ENCODE data around the gene STIL. TPM values are rescaled to one million over a fixed set of nuclear protein-coding genes. Genes with fewer than 3 reads are reported as not detected.

The STIL gene
- total RNA-seq, 1 donor from 2014 or later, result 12.4 TPM

- Mint-ChIP-seq H3K4me1 (peaks cover 2% of the 10 kb centered on the region), H3K9me3 (no peaks in the 10 kb centered on the region), H3K27ac (no peak overlapping the region), H3K36me3 (peaks cover 5% of the 10 kb centered on the region), H3K4me3 (no peak overlapping the region), H3K27me3 (ENCODE audit: low read depth) (no peaks in the 10 kb centered on the region)
- no peak for DNase-seq (ENCODE audit: low spot score in 2 of 2, unreplicated experiment in 2 of 2)
- TF ChIP-seq CTCF (IDR thresholded peaks at IDR 0.05; ENCODE audit: unreplicated experiment), result no peak
These were observed 61.6 kb downstream of the STIL start for GRCh38 chr1:47252369-47252768.

- no peak overlapping the region for H3K27ac Mint-ChIP-seq
- DNase-seq (ENCODE audit: low spot score in 2 of 2, unreplicated experiment in 2 of 2), result no peak
- H3K36me3 Mint-ChIP-seq, result peaks cover 5% of the 10 kb centered on the region
- peaks cover 3% of the 10 kb centered on the region for H3K4me1 Mint-ChIP-seq
- H3K9me3 Mint-ChIP-seq, result no peaks in the 10 kb centered on the region
- no peak overlapping the region for H3K4me3 Mint-ChIP-seq
- TF ChIP-seq CTCF (IDR thresholded peaks at IDR 0.05; ENCODE audit: unreplicated experiment), result no peak
- peaks cover 13% of the 10 kb centered on the region for H3K27me3 Mint-ChIP-seq (ENCODE audit: low read depth)
These were observed 64.2 kb downstream of the STIL start for GRCh38 chr1:47249755-47250154.

- H3K27ac Mint-ChIP-seq, result no peak overlapping the region
- peaks cover 2% of the 10 kb centered on the region for H3K4me1 Mint-ChIP-seq
- H3K36me3 Mint-ChIP-seq, result peaks cover 3% of the 10 kb centered on the region
- H3K9me3 Mint-ChIP-seq, result no peaks in the 10 kb centered on the region
- no peak for DNase-seq (ENCODE audit: low spot score in 2 of 2, unreplicated experiment in 2 of 2)
- TF ChIP-seq CTCF (IDR thresholded peaks at IDR 0.05; ENCODE audit: unreplicated experiment), result no peak
- H3K27me3 Mint-ChIP-seq (ENCODE audit: low read depth), result peaks cover 52% of the 10 kb centered on the region
- H3K4me3 Mint-ChIP-seq, result no peak overlapping the region
These were observed 69.5 kb downstream of the STIL start for GRCh38 chr1:47244339-47244862.

GRCh38 chr1:47243910-47244309 lies 70.0 kb downstream of the STIL start:
- Mint-ChIP-seq H3K36me3 (peaks cover 2% of the 10 kb centered on the region), H3K4me3 (no peak overlapping the region), H3K27me3 (ENCODE audit: low read depth) (peaks cover 57% of the 10 kb centered on the region), H3K27ac (no peak overlapping the region), H3K9me3 (no peaks in the 10 kb centered on the region), H3K4me1 (peaks cover 2% of the 10 kb centered on the region)
- TF ChIP-seq CTCF (IDR thresholded peaks at IDR 0.05; ENCODE audit: unreplicated experiment), result no peak
- DNase-seq (ENCODE audit: low spot score in 2 of 2, unreplicated experiment in 2 of 2), result no peak

- Mint-ChIP-seq H3K9me3 (no peaks in the 10 kb centered on the region), H3K4me3 (no peak overlapping the region), H3K27me3 (ENCODE audit: low read depth) (peaks cover 69% of the 10 kb centered on the region), H3K27ac (no peak overlapping the region), H3K36me3 (no peaks in the 10 kb centered on the region), H3K4me1 (peaks cover 2% of the 10 kb centered on the region)
- no peak for TF ChIP-seq CTCF (IDR thresholded peaks at IDR 0.05; ENCODE audit: unreplicated experiment)
- DNase-seq (ENCODE audit: low spot score in 2 of 2, unreplicated experiment in 2 of 2), result no peak
These were observed 72.5 kb downstream of the STIL start for GRCh38 chr1:47241114-47242113.

Data from mesothelial cell of epicardium (in vitro differentiated cells).